NK-92 (cell line): ENCODE measurements around the gene METTL17.

Experiments used
- DNase-seq: peaks from one replicate; lab custom pipeline; 2025; ENCODE audit not compliant: unreplicated experiment; lab: John Stamatoyannopoulos, UW

METTL17 gene

DNA sequence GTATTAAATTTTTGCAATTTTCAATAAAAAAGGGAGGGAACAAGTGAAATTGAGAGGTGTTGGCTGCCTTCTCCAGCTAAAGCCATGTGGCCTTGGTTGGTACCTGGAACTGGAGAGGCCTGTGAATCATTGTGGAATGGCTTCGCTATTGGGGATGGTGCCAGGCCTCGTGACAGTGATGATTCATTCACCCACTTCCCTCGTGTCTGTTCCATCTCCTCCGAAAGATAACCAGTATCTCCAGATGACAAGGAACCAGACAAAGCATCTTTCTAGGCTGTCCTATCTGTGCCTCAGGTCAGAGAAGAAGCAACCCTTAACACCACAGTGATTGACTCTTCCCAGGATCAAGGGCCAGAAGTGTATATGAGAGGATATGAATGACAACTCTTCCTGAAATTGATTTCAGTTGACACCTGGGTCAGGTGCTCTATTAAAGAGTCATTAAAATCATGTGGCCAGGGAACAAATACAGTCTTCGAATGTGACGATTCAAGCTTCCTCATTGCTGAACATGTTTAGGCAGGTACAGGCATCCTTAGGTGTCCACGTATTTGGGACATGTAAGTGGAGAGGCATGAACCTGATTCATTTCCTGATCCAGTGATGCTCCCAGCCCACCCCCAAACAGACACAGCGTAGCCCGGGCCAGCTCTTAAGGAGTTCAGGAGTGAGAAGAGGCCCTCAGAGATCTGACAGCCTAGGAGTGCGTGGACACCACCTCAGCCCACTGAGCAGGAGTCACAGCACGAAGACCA lies 52.1 kb downstream of the METTL17 start, which contains the start of gene RNASE7:
TSS of gene RNASE7 (plus strand) at position 687 of the 758 bp plus-strand sequence. CDS start 631 bp downstream, outside the sequence.
- DNase-seq = no peak

DNA sequence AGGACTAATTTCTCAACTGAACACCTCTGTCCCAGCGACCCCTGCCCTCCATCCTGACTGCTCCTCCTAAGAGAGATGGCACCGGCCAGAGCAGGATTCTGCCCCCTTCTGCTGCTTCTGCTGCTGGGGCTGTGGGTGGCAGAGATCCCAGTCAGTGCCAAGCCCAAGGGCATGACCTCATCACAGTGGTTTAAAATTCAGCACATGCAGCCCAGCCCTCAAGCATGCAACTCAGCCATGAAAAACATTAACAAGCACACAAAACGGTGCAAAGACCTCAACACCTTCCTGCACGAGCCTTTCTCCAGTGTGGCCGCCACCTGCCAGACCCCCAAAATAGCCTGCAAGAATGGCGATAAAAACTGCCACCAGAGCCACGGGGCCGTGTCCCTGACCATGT lies 53.1 kb downstream of the METTL17 start:
- no peak for DNase-seq

DNA sequence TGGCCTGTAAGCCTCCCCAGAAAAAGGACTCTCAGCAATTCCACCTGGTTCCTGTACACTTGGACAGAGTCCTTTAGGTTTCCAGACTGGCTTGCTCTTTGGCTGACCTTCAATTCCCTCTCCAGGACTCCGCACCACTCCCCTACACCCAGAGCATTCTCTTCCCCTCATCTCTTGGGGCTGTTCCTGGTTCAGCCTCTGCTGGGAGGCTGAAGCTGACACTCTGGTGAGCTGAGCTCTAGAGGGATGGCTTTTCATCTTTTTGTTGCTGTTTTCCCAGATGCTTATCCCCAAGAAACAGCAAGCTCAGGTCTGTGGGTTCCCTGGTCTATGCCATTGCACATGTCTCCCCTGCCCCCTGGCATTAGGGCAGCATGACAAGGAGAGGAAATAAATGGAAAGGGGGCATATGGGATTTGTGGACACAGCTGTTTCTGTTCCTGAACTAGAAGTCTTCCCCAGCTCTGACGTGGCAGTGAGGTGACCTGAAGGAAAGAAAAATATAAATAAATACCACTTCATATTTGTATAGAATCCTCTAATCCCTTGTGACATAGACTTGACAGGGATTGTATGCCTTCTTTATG lies 53.7 kb downstream of the METTL17 start:
- no peak for DNase-seq

DNA sequence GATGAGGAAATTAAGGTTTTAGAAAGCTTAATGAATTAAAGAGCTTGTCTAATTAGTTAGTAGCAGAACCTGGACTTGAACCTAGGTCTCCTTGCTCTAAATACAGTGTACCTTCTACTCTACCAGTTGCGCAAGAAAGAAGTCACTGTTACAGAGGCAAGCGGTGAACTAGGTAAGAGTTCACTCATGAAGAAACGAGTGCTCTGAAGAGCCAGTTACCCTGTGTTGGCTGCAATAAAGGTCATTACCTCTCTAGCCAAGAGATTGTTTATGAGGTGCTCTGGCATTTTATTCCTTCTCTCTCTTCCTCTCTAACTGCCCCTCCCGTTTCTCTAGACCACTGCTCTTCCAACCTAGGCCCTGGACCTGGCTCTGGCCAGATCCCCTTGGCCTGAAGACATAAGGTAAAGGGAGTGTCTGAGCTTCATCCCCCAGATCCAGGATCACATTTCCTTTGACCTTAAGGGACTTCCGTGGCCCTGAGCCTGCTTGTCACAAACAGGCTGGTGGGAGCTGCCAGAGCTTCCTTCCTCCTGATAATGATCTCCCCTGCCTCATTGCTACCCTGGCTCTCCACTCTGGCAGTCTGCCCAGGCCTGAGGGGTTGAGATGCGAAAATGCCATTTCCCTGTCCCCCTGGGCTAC lies 54.3 kb downstream of the METTL17 start:
- DNase-seq = no peak
